Trophoblast cell (in vitro differentiated cells and primary cell): ENCODE measurements around the gene TADA3.

Experiments
- DNase-seq, 2 donors: peaks; one replicate each; pipeline ENCODE4 v3.0.0-alpha.2; 2016
- H2AFZ ChIP-seq: 2 replicates; pipeline ENCODE4 v1.6.1; 2013; ENCODE audit warnings: low read length, moderate library complexity, mild to moderate bottlenecking; ENCODE audit not compliant: insufficient read depth, poor library complexity
- H2AK5ac ChIP-seq: 2 replicates; pipeline ENCODE4 v1.6.1; 2013; ENCODE audit warnings: mild to moderate bottlenecking, low read length
- H2BK120ac ChIP-seq: 2 replicates; pipeline ENCODE4 v1.6.1; 2013; ENCODE audit warnings: low read length, mild to moderate bottlenecking, moderate library complexity; ENCODE audit not compliant: insufficient read depth, poor library complexity
- H2BK12ac ChIP-seq: 2 replicates; pipeline ENCODE4 v1.6.1; 2013; ENCODE audit warnings: mild to moderate bottlenecking, low read length, moderate library complexity
- H2BK5ac ChIP-seq: 2 replicates; pipeline ENCODE4 v1.6.1; 2013; ENCODE audit warnings: low read length, low read depth, moderate library complexity, mild to moderate bottlenecking; ENCODE audit not compliant: poor library complexity
- H3K14ac ChIP-seq: 2 replicates; pipeline ENCODE4 v1.6.1; 2013; ENCODE audit warnings: mild to moderate bottlenecking, low read length
- H3K18ac ChIP-seq: 2 replicates; pipeline ENCODE4 v1.6.1; 2013; ENCODE audit warnings: mild to moderate bottlenecking, low read length
- H3K23ac ChIP-seq: 2 replicates; pipeline ENCODE4 v1.6.1; 2013; ENCODE audit warnings: low read length
- H3K27ac ChIP-seq: 2 replicates; pipeline ENCODE4 v1.5.1; 2013; ENCODE audit warnings: low read depth, mild to moderate bottlenecking, inconsistent platforms, low read length, moderate library complexity
- H3K27me3 ChIP-seq: 2 replicates; pipeline ENCODE4 v1.6.1; 2013; ENCODE audit warnings: inconsistent platforms, mild to moderate bottlenecking, low read length, moderate library complexity; ENCODE audit not compliant: insufficient read depth
- H3K36me3 ChIP-seq, 2 experiments: 1 replicate in 1 of 2; 2 replicates in 1 of 2; pipeline ENCODE4 v1.6.1; 2013; ENCODE audit warnings: low read length in 2 of 2, mild to moderate bottlenecking in 2 of 2, moderate library complexity in 1 of 2; ENCODE audit not compliant: insufficient read depth in 2 of 2, control insufficient read depth in 1 of 2
- H3K4ac ChIP-seq: 2 replicates; pipeline ENCODE4 v1.6.1; 2013; ENCODE audit warnings: low read depth, mild to moderate bottlenecking, low read length, moderate library complexity
- H3K4me1 ChIP-seq, 2 experiments: 1 replicate in 1 of 2; 2 replicates in 1 of 2; pipeline ENCODE4 v1.6.1; 2013; ENCODE audit warnings: low read length in 2 of 2, mild to moderate bottlenecking in 2 of 2, moderate library complexity in 1 of 2; ENCODE audit not compliant: insufficient read depth in 2 of 2, control insufficient read depth in 1 of 2
- H3K4me2 ChIP-seq: 2 replicates; pipeline ENCODE4 v1.6.1; 2013; ENCODE audit warnings: inconsistent platforms, mild to moderate bottlenecking, low read length, moderate library complexity
- H3K4me3 ChIP-seq: 2 replicates; pipeline ENCODE4 v1.5.1; 2013; ENCODE audit warnings: mild to moderate bottlenecking, low read depth, low read length, inconsistent platforms
- H3K79me1 ChIP-seq: one replicate; pipeline ENCODE4 v1.6.1; 2013; ENCODE audit warnings: low read length
- H3K79me2 ChIP-seq: 2 replicates; pipeline ENCODE4 v1.6.1; 2013; ENCODE audit warnings: low read length, mild to moderate bottlenecking; ENCODE audit not compliant: control insufficient read depth, insufficient read depth, poor library complexity
- H3K9ac ChIP-seq: 2 replicates; pipeline ENCODE4 v1.6.1; 2013; ENCODE audit warnings: mild to moderate bottlenecking, low read length
- H3K9me3 ChIP-seq: 2 replicates; pipeline ENCODE4 v1.6.1; 2013; ENCODE audit warnings: low read depth, mild to moderate bottlenecking, control low read depth, inconsistent platforms, low read length; ENCODE audit not compliant: insufficient read depth
- H4K12ac ChIP-seq: 2 replicates; pipeline ENCODE4 v1.6.1; 2013; ENCODE audit warnings: low read depth, mild to moderate bottlenecking, low read length, moderate library complexity
- H4K8ac ChIP-seq: 2 replicates; pipeline ENCODE4 v1.6.1; 2013; ENCODE audit warnings: low read depth, mild to moderate bottlenecking, low read length, moderate library complexity
- H4K91ac ChIP-seq: one replicate; pipeline ENCODE4 v1.6.1; 2013; ENCODE audit warnings: low read depth, mild to moderate bottlenecking, low read length, moderate library complexity
- WGBS: extraction: QIAGEN DNeasy Blood & Tissue Kit; methylation state at CpG from one replicate; pipeline ENCODE4 v1.1.7; 2013; ENCODE audit warnings: missing lambda C conversion rate; ENCODE audit not compliant: insufficient read length, insufficient coverage; ENCODE audit errors: extremely low coverage; 5-methylcytosine and 5-hydroxymethylcytosine counted together

The TADA3 gene

DNA sequence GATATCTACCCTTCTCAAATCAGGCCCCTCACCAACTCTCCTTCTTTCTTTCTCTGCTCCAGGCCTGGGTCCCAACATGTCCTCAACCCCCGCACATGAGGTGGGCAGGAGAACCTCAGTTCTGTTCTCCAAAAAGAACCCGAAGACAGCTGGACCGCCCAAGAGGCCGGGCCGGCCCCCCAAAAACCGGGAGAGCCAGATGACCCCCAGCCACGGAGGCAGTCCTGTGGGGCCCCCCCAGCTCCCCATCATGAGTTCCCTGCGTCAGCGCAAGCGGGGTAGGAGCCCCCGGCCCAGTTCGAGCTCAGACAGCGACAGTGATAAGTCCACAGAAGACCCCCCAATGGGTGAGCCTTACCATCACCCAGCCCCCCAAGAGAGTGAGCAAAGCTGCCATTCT lies 48.1 kb downstream of the TADA3 start:
- Histone ChIP-seq H3K9me3 (no peaks in the 10 kb centered on the region), H2BK120ac (no peak overlapping the region), H2BK5ac (no peak overlapping the region), H3K36me3 (peaks cover 76 to 89% of the 10 kb centered on the region in 2 experiments), H3K4me3 (no peak overlapping the region), H3K4me2 (no peak overlapping the region), H3K18ac (no peak overlapping the region), H3K4me1 (peaks cover 0 to 2% of the 10 kb centered on the region in 2 experiments), H3K14ac (no peak overlapping the region), H3K23ac (no peak overlapping the region), H4K91ac (no peak overlapping the region), H4K12ac (no peak overlapping the region), H3K79me2 (no peaks in the 10 kb centered on the region), H3K27me3 (no peaks in the 10 kb centered on the region), H2AK5ac (no peak overlapping the region), H3K27ac (no peak overlapping the region), H3K4ac (no peak overlapping the region), H2BK12ac (no peak overlapping the region), H3K9ac (no peak overlapping the region), H2AFZ (no peak overlapping the region), H4K8ac (no peak overlapping the region), H3K79me1 (no peaks in the 10 kb centered on the region)
- WGBS, result no CpG with 5 or more reads among the region's 13 CpGs
- DNase-seq, result no peak

GRCh38 chr3:9743548-9743947 lies 48.7 kb downstream of the TADA3 start:
- no peaks in the 10 kb centered on the region for H3K79me1 ChIP-seq
- H3K4me3 ChIP-seq, result no peak overlapping the region
- WGBS, result no CpG with 5 or more reads among the region's 18 CpGs
- no peak overlapping the region for H4K12ac ChIP-seq
- H3K4me1 ChIP-seq, result no peaks in the 10 kb centered on the region
- H3K9me3 ChIP-seq, result no peaks in the 10 kb centered on the region
- H3K9ac ChIP-seq, result no peak overlapping the region
- no peak overlapping the region for H2AK5ac ChIP-seq
- no peak overlapping the region for H3K14ac ChIP-seq
- H3K18ac ChIP-seq, result no peak overlapping the region
- H3K27ac ChIP-seq, result no peak overlapping the region
- H3K79me2 ChIP-seq, result no peaks in the 10 kb centered on the region
- no peak overlapping the region for H3K4ac ChIP-seq
- no peak overlapping the region for H3K4me2 ChIP-seq
- no peak overlapping the region for H3K23ac ChIP-seq
- H2BK120ac ChIP-seq, result no peak overlapping the region
- no peak overlapping the region for H4K91ac ChIP-seq
- no peak overlapping the region for H4K8ac ChIP-seq
- H2BK12ac ChIP-seq, result no peak overlapping the region
- DNase-seq, result no peak
- no peak overlapping the region for H2BK5ac ChIP-seq
- H2AFZ ChIP-seq, result no peak overlapping the region
- H3K27me3 ChIP-seq, result no peaks in the 10 kb centered on the region
- H3K36me3 ChIP-seq, result peaks cover 80 to 95% of the 10 kb centered on the region in 2 experiments

- no peak for DNase-seq
- no peak overlapping the region for H3K23ac ChIP-seq
- no peak overlapping the region for H4K91ac ChIP-seq
- H3K18ac ChIP-seq, result no peak overlapping the region
- WGBS, result no CpG with 5 or more reads among the region's 1 CpG
- no peak overlapping the region for H3K4me2 ChIP-seq
- no peak overlapping the region for H3K27ac ChIP-seq
- H2BK12ac ChIP-seq, result no peak overlapping the region
- H2BK5ac ChIP-seq, result no peak overlapping the region
- no peak overlapping the region for H2BK120ac ChIP-seq
- H4K8ac ChIP-seq, result no peak overlapping the region
- no peak overlapping the region for H3K9ac ChIP-seq
- no peaks in the 10 kb centered on the region for H3K9me3 ChIP-seq
- no peak overlapping the region for H2AFZ ChIP-seq
- no peaks in the 10 kb centered on the region for H3K79me2 ChIP-seq
- no peaks in the 10 kb centered on the region for H3K79me1 ChIP-seq
- H3K4me1 ChIP-seq, result no peaks in the 10 kb centered on the region
- no peak overlapping the region for H3K4me3 ChIP-seq
- H3K14ac ChIP-seq, result no peak overlapping the region
- peaks cover 82 to 96% of the 10 kb centered on the region in 2 experiments for H3K36me3 ChIP-seq
- H3K4ac ChIP-seq, result no peak overlapping the region
- no peak overlapping the region for H2AK5ac ChIP-seq
- H4K12ac ChIP-seq, result no peak overlapping the region
- H3K27me3 ChIP-seq, result no peaks in the 10 kb centered on the region
Measured at GRCh38 chr3:9742560-9742959, 49.7 kb downstream of the TADA3 start.

DNA sequence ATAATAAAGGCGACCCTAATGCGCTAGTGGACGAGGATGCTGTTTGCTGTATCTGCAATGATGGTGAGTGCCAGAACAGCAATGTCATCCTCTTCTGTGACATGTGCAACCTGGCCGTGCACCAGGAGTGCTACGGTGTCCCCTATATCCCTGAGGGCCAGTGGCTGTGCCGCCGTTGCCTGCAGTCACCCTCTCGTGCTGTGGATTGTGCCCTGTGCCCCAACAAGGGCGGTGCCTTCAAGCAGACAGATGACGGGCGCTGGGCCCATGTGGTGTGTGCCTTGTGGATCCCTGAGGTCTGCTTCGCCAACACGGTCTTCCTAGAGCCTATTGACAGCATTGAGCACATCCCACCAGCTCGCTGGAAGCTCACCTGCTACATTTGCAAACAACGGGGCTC lies 53.1 kb downstream of the TADA3 start:
- Histone ChIP-seq H3K9ac (no peak overlapping the region), H3K23ac (no peak overlapping the region), H2BK12ac (no peak overlapping the region), H3K4me2 (no peak overlapping the region), H3K79me2 (no peaks in the 10 kb centered on the region), H3K4me3 (no peak overlapping the region), H3K4me1 (no peaks in the 10 kb centered on the region), H3K9me3 (no peaks in the 10 kb centered on the region), H3K18ac (no peak overlapping the region), H3K4ac (no peak overlapping the region), H3K14ac (no peak overlapping the region), H4K8ac (no peak overlapping the region), H4K12ac (no peak overlapping the region), H2AK5ac (no peak overlapping the region), H2BK120ac (no peak overlapping the region), H2BK5ac (no peak overlapping the region), H3K36me3 (peaks cover 63 to 88% of the 10 kb centered on the region in 2 experiments), H4K91ac (no peak overlapping the region), H3K27me3 (no peaks in the 10 kb centered on the region), H3K27ac (no peak overlapping the region), H3K79me1 (no peaks in the 10 kb centered on the region), H2AFZ (no peak overlapping the region)
- WGBS, result no CpG with 5 or more reads among the region's 15 CpGs
- no peak for DNase-seq
